Caki2 (cell line): Measurements from ENCODE around the gene SERPINA3. TPM values are rescaled to one million over a fixed set of nuclear protein-coding genes. Genes with fewer than 3 reads are reported as not detected.

Experiments used
- DNase-seq: peaks from one replicate; pipeline ENCODE4 v3.0.0-alpha.2; 2015; ENCODE audit warnings: low read depth
- in situ Hi-C: cut with HindIII; loops from 2 replicates; pipeline ENCODE4 v1.10.0; 2016; ENCODE audit warnings: low sequenced_read_pairs, low pct_unique_long_range_greater_than_20kb, mixed read lengths
- total RNA-seq: library from RNA; depleted of rRNA; stranded (reverse); fragments of >200 nt; shearing (Covaris generic); gene quantifications from 2 replicates; pipeline ENCODE4 v1.2.3, GENCODE V29; 2014; ENCODE audit warnings: low replicate concordance

SERPINA3 gene
- total RNA-seq, 1 experiment from 2014 or later = 0.64 TPM

GRCh38 chr14:94640721-94641631, 28.8 kb downstream of the SERPINA3 start:
- no peak for DNase-seq
- in situ Hi-C loops = no loop called here

DNA sequence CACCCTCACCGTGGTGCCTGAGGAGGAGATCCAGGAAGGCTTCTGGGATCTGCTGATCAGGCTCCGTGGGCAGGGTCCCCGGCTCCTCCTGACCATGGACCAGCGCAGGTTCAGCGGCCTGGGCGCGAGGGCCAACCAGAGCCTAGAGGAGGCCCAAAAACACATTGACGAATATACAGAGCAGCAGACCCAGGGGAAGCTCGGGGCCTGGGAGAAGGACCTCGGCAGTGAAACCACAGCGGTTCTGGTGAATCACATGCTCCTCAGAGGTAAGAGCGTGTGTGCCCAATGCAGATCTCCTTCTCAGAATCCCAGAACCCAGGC, 29.4 kb downstream of the SERPINA3 start:
- in situ Hi-C loops = no loop called here
- no peak for DNase-seq

DNA sequence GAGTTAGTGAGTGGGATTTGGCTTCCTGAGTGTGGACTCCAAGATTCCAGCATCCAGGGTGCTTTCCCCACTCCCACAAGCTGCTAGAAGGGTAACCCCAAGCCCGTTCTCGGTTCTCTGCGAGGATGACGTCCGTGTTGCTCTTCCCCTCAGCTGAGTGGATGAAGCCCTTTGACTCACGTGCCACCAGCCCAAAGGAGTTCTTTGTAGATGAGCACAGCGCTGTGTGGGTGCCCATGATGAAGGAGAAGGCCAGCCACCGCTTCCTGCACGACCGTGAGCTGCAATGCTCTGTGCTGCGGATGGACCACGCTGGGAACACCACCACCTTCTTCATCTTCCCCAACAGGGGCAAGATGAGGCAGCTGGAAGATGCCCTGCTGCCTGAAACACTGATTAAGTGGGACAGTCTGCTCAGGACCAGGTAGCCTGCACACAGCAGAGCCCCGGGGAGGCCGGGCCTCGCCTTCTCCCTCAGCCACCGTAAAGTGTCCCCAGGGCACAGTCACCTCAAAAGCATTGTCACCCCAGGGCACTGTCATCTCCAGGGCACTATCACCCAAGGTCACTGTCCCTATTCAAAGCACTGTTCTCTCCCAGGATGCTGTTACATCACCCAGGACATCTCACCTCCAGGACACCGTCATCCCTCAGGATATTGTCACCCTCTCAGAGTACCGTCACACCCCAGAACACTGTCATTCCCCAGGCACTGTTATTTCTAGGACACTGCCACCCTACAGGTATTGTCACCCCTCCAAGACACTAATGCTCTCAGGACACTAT, 31.3 kb downstream of the SERPINA3 start:
- in situ Hi-C loops = no loop called here
- no peak for DNase-seq

GRCh38 chr14:94644102-94644535, 31.9 kb downstream of the SERPINA3 start:
- DNase-seq = no peak
- in situ Hi-C loops = no loop called here

DNA sequence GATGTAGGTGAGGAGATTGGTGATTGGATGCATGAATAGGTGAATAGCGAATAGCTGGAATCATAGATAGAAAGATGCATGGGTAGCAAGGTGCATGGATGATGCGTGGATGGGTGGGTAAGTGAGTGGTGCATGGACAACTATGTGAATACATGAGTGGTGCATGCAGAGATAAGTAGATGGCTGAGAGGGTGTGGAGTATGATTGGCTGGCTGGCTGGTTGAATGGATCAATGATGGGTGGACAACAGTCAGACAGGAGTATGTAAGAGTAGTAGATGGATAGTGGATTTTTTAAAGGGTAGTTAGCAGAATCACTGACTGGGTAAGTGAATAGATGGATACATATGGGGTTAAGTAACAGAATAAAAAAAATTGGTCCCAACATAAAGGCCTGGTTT, 33.9 kb downstream of the SERPINA3 start:
- in situ Hi-C loops = no loop called here

DNA sequence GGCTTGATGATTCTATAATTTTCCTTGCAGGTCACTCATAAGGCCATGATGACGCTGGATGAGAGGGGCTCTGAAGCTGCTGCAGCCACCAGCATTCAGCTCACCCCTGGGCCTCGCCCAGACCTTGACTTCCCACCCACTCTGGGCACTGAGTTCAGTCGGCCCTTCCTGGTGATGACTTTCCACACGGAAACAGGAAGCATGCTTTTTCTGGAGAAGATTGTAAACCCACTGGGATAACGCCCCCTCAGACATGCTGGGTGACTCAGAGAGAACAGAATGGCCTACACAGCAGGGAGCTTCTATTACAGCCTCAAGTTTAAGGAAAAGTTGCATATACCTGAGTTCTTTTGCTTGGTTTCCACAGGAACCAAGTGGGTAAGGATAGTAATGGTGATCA, 34.3 kb downstream of the SERPINA3 start:
- in situ Hi-C loops = no loop called here
- no peak for DNase-seq

More for the DNA sequence above, 33.9 kb downstream of the SERPINA3 start:
- DNase-seq = no peak

DNA sequence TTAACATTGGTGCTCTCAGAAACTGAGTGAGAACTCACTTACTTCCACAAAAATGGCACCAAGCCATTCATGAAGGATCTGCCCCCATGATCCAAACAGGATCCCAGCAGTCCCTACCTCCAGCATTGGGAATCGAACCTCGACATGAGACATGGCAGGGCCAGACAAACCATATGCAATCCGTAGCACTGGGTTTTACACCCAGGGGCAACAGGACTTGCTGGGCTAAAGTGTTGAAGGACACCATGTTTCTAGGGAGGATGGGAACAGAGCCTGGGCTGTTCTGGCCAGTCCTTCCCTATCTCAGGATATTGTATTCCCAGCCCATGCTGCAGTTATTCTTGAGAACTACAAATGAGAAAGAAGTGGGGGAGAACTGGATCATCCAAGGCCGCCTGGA, 36.6 kb downstream of the SERPINA3 start:
- no peak for DNase-seq
- in situ Hi-C loops = no loop called here

GRCh38 chr14:94649543-94650443, 37.6 kb downstream of the SERPINA3 start:
- in situ Hi-C loops = no loop called here

GRCh38 chr14:94650444-94650775, 38.2 kb downstream of the SERPINA3 start:
- DNase-seq = no peak
- in situ Hi-C loops = no loop called here

More at GRCh38 chr14:94649543-94650443, 37.6 kb downstream of the SERPINA3 start:
- DNase-seq = no peak

GRCh38 chr14:94650806-94651805, 38.9 kb downstream of the SERPINA3 start:
- DNase-seq = no peak
- in situ Hi-C loops = no loop called here

DNA sequence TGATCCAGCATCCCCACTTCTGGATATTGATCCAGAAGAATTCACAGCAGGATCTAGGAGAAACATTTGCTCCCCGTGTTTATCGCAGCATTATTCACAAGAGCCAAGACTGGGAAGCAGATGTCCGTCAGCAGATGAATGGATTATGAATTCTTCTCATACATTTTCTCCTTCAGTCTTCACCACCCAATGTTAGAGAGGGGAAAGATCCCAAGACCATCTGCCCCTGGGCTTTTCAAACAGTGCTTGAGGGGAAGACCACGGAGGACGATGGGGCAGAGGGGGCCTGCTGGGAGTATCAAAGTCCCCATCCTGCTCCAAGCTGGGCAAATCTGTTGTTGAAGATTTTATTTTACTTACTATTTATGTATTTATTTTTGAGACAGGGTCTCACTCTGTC, 41.1 kb downstream of the SERPINA3 start:
- no peak for DNase-seq
- in situ Hi-C loops = no loop called here

DNA sequence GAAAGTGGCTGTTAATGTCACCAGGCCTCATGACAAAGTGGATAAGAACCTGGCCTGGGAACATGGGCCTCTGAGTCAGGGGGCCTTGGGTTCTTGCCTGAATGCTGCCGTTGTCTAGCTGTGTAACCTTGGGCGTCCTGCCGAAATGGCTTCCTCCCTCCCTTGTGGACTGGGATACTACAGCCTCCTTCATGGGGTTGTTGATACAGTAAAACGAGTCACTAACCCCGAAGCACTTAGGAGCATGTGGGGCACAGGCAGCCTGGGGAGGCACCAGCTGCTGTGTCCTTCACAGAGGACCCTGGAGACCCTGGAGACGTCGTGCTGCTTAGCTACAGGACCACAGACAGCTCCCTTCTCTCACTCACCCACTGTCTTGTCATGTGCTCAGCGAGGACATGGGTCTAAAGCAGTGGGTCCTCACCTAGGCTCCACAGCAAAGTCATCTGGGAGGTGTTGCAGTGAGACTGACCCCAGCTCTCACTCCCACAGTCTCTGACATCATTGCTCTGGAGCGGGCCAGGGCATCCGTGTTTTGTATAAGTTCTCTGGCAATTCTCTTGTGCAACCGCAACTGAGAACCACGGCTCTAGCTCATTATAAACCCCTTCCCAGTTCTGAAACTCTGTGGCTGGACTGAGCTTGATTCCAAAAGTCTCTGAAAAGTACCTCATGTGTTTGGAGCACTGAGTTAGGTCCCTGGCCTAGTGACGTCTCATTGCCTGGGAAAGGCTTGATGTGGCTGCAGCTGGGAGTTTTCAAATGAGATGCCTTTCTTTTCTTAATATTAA, 42.1 kb downstream of the SERPINA3 start:
- in situ Hi-C loops = no loop called here
- no peak for DNase-seq

DNA sequence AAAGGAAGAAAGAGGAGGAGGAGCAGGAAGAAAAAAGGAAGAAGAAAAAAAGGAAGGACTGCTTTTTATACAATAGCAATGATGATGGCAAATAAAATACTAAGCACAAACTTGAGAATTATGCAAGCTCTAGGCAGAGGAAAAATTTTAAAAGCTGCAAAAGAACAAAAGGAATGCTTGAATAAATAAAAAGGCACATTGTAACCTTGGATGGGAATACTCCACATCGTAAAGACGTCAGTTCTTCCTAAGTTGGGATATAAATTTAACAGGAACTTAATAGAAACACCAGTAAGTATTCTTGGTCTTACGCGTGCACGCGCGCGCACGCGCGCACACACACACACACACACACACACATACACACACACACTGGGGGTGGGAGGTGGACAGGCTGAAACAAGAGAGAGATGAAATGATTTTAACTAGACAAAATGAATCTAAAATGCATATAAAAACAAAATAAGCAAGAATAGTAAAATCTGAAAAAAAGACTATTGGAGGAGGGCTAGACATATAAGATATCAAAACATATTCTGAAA, 43.0 kb downstream of the SERPINA3 start:
- in situ Hi-C loops = no loop called here
- DNase-seq = no peak

- no peak for DNase-seq
- in situ Hi-C loops = no loop called here
Measured at GRCh38 chr14:94656043-94656442, 43.9 kb downstream of the SERPINA3 start.

DNA sequence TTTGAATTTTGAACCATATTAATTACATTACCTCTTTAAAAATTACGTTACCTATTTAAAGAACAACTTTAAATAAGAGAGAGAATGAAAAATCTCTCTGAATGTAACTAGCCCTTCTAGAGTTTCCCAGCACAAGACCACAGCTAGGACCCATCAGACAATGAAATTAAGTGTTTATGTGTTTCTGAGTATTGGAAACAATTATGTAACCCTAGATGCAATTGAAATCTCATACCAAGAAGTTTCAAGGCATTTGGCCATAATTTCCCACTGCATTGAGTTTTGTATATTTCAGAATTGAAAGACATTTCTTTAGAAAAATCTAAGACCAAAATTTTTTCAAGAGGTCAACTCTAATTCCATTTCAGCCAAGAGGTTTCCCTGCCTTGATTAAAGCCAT, 47.1 kb downstream of the SERPINA3 start:
- no peak for DNase-seq
- in situ Hi-C loops = no loop called here

- in situ Hi-C loops = no loop called here
- DNase-seq = no peak
Measured at GRCh38 chr14:94659901-94660300, 47.7 kb downstream of the SERPINA3 start.
